Germinal center (tissue), 1 donor: Measurements from ENCODE around the gene AK9.
"Not testable (repeated sequence)": the region's sequence is repeated elsewhere in the genome, so short reads cannot be mapped to it uniquely, and the experiment has no call there.

Experiments used
- DNase-seq: peaks from one replicate; pipeline ENCODE4 v3.0.0; 2012; ENCODE audit warnings: mixed read lengths, low spot score

AK9 gene

DNA sequence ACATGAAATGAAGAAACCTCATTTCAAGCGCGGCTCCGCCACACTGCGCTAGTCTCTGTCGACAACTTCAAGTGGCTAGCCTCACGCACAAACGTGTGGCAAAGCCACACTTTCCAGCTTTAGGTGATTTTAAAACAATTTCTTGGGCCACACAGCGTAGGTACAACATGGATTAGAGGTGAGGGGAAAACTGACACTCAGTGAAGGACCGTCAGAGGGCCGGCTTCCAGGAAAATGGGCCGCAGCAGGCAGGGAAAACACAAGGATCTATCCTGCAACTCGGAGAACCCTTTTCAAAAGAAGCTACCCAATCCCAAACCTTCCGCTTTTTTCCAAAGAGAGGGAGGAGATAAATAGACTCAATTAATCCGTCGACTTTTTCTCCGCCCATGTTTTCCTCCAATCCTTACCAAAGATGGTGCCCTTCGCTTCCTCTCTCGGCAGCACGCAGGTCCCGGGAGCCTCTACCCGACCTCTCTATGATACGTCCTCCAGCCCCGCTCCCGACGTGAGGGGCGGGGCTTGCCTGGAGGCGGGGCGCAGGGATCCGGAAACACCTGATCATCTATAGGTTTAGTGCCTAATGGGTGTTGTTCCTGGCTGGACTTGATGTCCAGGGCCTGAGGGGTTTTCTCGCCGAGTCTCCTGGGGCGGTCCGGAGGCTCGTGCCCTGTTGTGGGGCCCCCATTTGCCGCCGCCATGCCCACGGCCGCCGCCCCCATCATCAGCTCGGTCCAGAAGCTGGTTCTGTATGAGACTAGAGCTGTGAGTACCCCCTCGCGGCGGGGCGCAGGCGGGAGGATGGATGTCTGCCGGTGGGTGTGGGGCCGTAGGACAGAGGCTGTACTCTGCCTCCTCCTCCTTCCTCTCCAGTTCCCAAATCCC, at the start of gene AK9, which contains the start of gene FIG4:
TSS of gene AK9 (minus strand) at position 466 of the 885 bp plus-strand sequence. CDS start 15,457 bp downstream, outside the sequence.
TSS of gene FIG4 (plus strand) at position 560 of the 885 bp plus-strand sequence. CDS start at position 700, 140 bp downstream.
- DNase-seq = peak; percentile 85

DNA sequence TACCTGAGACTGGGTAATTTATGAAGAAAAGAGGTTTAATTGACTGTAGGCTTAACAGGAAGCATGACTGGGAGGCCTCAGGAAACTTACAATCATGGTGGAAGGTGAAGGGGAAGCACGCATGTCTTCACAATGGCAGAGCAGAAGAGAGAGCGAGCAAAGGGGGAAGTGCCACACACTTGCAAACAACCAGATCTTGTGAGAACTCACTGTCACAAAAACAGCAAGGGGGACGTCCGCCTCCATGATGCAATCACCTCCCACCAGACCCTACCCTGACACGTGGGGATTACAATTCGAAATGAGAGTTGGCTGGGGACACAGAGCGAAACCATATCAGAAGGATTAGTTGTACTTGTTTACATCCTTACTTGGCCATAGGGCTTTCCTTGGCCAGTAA, 49.8 kb upstream of the AK9 start:
- DNase-seq = no peak

DNA sequence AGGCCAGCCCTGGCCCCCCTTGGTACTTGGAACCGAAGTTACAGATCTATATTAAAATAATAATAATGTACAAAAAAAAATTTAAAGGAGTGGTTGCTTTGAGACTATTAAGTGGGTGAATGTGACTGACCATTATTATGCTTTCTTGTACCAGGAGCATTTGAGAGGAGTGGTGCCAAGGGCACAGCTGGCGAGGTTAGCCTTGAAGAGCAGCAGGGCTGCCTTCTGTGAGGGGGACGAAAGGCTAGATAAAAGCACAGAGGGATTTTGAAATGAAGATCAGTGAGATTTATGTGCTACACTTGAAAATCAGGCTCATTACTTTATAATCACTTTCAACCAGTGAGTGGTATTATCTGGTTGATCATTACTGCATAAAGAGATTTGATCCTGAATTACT, 48.7 kb upstream of the AK9 start:
- DNase-seq = no peak

DNA sequence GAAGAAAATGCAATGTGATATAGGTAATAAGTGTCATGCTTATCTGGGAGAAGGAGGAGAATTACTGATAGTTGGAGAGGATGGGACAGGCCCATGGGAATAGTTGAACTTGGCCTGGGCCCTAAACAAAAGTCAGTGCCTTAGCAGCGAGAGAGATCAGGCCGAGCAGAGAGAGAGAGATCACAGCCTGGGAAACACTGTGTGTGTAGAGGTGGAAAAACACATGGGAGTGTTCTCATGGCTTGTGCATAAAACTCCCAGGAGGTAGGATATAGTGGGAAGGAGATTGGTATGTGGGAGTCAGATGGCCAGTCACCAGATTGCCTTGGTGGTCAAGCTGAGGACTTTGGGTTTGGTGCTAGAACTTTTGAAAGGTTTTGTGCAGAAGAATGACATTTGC, 47.7 kb upstream of the AK9 start:
- DNase-seq = no peak

DNA sequence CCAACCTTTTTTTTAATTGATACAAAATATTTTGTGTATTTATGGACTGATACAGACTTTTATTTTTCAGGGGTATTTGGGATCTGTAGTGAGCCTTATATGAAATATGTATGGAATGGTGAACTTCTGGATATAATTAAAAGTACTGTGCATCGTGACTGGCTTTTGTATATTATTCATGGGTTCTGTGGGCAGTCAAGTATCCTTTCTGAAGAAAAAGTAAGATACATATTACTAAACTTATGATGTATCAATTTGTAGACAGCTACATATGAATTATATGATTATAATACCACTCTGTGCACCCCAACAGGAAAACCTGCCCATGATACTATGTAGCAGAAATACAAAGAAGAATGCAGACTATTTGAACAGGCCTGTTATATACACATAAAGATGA, 47.3 kb upstream of the AK9 start:
- DNase-seq = no peak

DNA sequence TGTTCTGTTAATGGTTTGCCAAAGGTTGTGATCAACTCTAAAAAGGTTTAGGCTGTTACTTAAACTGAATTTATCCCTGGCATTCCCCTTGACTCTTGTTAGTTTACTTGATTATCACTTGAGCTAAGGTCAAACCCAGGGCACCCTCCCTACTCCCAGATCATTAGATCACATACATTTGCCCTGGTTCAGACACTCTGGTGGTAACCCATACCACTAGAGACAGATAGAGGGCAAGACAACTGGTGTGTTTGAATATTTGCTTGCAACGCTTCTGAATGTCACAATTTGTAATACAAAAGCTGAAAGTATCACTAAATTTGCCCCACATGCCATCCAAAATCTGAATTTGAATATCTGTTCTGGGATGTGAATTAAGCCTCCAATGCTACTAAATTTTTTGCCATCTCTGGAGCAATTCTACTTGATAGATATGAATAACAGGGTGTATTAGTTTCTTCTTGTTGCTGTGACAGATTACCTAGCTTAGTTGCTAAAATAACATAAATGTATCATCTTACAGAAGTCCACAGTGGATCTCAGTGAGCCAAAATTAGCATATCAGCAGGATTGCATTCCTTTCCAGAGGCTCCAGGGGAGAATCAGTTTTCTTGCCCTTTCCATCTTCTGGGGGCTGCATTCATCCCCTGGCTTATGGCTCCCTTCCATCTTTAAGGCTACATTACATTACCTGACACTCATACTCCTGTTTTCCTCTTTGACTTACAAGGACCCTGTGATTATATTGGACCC, 45.4 kb upstream of the AK9 start:
- DNase-seq = no peak

DNA sequence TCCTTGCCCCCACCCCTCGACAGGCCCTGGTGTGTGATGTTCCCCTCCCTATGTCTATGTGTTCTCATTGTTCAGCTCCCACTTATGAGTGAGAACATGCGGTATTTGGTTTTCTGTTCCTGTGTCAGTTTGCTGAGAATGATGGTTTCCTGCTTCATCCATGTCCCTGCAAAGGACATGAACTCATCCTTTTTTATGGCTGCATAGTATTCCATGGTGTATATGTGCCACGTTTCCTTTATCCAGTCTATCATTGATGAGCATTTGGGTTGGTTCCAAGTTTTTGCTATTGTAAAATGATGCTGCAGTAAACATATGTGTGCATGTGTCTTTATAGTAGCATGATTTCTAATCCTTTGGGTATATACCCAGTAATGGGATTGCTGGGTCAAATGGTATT, 34.2 kb upstream of the AK9 start:
- not testable (repeated sequence) for DNase-seq

DNA sequence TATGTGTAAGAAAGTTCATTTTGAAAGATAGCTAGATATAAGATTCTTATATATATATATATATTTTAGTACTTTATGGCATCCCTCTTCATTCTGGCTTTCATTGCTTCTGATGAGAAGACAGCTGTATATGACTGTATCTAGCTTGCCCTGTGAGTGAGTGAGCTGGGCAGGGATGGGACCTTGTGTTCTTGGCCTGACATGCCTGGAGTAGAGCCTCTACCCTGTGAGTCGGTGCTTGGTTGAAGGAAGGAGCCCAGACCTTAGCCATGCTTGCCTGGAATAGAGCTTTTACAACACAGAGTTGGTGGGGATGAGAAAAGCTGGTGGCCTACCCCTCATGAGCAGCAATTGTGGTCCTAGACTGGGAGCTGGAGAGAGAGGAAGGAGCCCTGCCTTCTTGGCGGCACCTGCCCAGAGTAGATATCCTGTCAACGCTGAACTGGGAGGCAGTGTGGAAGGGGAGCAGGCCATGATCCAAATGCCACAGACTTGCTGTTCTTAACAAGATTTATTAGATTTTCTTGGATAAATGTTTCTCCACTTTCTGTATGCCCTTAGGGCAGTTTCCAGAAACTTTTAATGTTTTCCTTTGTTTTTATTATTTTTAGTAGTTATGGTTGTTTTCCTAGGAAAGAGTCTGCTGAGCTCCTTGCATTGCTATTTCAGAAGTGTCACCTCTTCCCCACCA, 31.7 kb upstream of the AK9 start:
- no peak for DNase-seq

DNA sequence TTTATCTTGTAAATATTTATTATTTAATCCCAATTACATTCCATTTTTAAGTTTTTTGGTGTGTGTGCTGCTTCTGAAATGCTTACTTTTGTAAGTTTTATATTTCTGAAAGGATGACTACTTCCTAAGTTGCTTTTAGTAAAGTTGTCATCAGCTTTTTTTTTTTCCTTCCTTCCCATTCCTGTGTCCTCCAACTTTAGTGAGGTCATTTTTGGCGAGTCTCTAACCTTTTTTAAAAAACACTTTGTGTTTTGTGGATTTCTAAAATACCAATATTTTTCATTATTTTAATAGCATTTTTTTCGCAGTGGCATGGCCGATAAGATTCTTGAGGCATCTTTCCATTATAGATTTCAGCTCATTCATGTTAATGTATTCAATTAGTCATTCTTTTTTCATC, 31.0 kb upstream of the AK9 start:
- no peak for DNase-seq

DNA sequence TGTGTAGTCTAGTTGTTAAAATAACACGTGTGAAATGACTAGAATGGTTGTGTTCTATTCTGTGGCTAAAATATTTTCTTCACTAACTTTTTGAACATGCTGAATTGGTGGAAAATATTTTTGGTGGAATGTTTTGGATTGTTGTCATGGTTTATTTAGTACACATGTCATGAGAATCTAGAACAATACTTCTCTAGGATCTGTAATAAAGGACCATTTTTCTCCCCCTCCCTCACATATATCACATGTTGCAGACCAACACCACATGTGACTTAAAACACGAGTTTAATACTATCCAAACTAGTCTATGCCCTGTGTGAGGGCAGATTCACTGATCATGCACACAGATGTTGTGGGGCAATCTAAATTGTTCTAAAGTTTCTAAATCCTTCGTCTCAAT, 29.3 kb upstream of the AK9 start:
- DNase-seq = no peak

DNA sequence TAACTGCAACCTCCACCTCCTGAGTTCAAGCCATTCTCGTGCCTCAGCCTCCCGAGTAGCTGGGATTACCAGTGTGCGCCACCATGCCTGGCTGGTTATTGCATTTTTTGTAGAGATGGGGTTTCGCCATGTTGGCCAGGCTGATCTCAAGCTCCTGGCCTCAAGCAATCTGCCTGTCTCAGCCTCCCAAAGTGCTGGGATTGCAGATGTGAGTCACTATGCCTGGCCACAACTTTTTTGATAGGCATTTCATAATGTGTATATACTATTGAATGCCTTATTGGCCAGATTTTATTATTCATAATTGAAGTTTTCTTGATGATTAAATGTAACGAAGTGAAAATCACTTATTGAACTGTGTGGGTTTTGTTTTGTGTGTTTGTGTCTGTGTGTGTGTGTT, 28.0 kb upstream of the AK9 start:
- DNase-seq = no peak

DNA sequence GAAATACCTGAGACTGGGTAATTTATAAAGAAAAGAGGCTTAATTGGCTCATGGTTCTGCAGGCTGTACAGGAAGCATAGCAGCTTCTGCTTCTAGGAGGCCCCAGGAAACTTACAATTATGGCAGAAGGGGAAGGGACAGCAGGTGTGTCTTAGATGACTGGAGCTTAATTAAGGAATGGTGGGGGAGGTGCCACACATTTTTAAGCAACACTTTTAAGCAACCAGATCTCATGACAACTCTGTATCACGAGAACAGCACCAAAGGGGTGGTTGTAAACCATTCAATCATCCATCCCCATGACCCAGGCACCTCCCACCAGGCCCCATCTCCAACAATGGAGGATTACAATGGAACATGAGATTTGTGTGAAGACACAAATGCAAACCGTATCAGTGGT, 27.0 kb upstream of the AK9 start:
- no peak for DNase-seq

DNA sequence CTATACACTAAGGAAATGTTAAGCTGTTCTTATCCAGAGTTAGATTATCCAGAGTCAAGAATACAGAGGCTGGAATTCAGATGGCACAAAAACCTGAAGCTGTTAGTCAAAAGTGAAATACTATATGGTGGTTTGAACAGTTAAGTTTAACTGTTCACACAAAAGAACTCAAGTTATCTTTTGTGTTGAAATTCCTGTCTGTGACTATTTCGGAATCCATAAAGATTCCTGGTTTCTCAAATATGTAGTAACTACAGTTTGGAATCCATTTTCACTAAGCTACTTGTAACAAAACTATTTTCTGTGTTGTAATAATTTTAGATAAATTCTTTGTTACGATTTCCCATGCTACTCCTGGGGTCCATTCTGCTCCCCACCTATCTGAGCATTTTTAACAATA, 24.6 kb upstream of the AK9 start:
- no peak for DNase-seq

DNA sequence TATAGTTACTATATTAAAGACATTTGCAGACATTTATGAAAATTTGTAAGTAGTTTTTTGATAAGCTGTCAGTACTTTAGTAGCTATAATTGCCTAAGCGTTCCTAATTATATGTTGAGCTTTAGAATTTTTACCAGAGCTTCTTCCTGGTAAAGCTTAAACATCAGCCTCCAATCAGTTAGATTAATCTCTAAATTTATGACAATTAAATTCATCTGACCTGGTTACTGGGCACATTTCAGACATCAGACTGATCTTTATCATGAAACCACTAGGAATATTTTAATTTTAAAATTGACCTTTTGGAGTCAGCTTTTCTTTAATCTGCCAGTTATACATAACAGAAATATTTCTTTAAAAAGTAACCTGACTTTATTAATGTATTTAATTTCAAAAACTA, 23.6 kb upstream of the AK9 start:
- no peak for DNase-seq

DNA sequence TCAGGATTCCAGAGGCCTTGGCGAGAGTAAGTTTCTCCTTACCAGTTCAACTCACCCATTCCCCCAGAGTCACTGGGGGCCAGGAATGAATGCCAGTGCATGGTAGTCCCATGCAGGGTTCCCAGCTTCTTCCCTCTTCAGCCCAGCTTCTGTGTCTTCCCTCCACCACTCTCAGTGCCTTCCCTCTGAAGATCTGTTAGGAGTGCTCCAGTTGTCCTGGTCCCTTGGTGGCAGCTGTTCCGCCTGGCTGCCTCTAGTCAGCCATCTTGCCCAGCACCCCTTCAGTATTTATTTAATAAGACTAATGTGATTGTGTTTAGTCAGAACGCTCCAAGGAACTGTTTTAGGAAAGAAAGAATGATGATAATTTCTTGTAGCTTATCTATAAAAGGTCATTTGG, 23.2 kb upstream of the AK9 start:
- no peak for DNase-seq

DNA sequence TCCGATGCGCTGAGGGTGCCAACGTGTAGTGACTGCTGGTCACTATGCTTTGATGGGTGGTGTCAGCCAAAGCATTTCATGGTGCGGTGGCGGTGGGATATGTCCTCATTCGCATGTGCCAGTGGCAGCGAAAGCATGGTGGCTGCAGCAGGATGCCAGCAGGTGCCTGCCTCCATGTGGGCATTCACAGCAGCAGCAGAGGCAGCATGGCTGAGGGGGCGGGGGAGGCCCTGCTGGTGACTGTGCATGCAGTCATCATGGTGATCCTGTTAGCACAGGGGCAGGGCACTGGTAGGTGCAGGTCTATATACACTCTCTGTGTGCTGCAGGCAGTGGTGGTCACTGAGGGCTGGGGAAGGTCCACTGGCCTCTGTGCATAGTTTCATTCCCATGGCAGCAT, 22.1 kb upstream of the AK9 start:
- DNase-seq = no peak

DNA sequence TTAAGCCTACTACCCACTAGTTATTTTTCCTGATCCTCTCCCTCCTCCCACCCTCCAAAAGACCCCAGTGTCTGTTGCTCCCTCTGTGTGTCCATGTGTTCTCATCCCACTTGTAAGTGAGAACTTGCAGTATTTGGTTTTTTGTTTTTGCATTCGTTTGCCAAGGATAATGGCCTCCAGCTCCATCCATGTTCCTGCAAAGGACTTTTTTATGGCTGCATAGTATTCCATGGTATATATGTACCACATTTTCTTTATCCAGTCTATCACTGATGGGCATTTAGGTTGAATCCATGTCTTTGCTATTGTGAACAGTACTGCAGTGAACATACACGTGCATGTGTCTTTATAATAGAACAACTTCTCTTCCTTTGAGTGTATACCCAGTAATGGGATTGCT, 17.1 kb upstream of the AK9 start:
- DNase-seq = not testable (repeated sequence)

DNA sequence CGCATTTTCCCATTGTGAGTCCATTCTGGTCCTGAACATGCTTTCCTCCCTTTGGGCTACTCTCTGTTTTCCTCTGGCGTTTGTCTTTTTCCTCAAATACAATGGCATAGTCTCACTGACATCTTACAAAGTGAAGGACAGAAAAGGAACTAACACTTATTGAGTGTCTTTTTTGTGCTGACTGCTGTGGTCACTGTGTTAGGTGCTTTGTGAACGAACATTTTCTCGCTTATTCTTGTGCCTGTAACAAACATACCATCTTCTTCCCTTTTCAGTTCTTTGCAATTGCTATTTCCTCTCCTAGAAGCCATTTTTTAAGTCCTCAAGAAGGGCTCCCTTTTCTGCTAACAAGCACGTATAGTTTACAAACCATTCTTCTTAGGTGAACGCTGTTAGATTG, 15.5 kb upstream of the AK9 start:
- DNase-seq = no peak

DNA sequence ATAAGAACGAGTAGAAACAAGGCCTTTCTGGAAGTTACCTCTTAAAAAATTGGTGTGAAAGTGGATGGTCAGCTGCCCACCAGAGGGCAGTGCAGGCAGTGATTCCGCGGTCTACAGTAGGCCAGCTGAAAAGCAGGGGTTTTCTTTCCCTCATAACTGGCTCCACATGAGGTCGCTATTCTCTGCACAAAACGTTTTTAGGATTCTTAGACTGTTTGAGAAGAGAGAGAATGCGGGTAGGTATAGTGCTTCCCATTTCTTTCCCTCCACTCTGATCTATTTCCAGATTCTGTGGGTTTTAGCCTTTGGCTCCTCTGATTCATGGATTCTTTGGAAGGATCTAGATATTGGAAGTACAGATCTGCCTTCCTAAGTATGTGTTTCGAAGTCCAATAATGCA, 14.3 kb upstream of the AK9 start:
- DNase-seq = peak; percentile 64

DNA sequence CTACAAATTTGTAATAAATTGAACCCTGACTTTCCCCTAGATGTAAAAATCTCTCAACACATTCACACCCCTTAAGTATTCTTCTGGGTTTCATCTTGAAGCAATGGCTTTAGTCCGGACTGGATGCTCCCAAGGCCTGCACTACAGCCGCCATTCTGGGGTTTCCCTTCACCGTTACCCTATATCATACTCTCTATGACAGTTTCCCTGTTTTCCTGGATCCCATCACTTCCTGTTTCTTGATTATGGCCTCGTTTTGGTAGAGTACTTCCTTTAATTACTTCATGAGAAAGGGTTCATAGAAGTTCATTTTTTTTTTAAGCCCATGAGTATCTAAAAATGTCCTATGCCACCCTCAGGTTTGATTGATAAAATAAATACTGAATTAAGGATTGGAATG, 11.8 kb upstream of the AK9 start:
- DNase-seq = no peak

DNA sequence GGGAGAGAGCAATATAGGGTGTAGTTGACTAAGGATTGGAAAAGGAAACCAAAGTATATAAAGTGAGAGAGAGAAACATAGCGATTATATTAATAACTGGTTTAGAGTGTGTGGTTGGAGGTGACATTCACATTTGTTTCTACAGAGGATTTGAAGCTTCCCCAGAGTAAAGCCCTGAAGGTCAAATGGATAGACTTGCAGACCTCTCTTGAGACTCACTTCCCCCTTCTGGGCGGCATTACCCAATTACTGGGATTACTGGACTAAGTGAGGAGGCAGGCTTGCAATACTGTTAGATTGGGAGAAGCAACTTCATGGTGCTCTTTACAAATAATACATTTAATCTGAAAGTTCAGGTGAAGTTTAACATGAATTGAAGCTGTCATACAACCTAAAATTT, 10.8 kb upstream of the AK9 start:
- DNase-seq = no peak

DNA sequence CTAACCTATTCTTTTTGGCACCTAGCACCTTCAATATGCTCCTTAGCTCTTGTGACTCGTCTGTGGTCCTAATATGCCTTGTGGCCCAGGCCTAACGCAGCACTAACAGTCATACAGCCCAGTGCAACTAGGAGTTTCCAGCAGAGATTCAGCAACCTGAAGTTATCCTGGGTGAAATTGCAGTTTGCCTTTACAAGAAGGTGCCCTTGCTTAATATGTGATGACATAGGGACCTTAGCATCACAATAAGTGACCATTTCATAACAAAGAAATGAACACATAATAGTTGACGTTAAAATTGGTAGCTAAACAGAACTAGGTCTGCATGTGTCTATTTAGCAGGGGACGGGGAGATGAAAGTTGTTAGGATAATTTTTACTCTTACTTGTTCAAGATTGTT, 10.2 kb upstream of the AK9 start:
- DNase-seq = no peak

DNA sequence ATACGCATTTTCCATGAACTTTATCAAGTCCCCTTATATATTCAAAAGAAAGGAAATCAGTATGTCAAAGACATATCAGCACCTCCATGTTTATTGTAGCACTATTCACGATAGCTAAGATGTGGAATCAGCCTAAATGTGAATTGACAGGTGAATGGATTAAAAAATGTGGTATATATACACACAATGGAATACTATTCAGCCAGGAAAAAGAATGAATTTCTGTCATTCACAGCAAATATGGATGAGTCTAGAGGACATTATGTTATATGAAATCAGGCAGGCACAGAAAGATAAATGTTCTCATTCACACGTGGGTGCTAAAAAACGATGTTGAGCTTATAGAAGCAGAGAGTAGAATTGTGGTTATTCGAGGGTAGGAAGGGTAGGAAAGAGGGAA, 5.4 kb upstream of the AK9 start:
- no peak for DNase-seq
